ENCODE measurements around the gene TMUB2.

Gene TMUB2

DNA sequence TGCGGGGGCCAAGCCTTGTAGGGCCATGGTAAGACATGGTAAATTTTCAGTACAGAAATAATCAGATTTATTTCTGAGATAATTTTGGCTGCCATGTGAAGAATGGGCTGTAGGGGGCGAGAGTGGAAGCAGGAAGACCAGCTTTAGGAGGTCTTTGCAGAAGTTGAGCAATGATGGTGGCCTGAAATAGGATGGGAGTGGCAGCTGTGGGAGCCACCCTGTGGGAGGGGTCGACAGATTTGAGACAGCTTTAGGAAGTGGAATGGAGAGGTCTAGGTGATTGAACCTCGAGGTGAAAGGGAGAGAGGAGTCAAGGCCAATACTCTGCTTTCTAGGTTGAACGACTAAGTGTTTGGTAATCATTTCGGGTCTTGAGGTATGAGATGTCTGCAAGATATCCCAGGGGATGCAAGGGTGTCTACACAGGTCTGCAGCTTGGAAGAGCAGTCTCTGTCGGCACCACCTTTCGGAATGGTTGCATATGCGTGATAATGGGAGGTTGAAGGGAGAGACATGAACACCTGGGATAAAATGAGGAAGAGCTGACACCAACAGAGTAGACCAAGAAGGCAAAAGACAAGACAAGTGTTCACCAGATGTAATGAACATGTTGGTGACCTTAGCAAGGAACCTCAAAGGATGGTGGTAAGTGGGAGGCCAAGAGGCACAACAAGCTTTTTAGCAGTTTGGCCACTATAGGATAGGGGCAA, 17.1 kb downstream of the TMUB2 start:
- no peak for DNase-seq

GRCh38 chr17:44204441-44204882, 17.7 kb downstream of the TMUB2 start:
- DNase-seq: no peak

DNA sequence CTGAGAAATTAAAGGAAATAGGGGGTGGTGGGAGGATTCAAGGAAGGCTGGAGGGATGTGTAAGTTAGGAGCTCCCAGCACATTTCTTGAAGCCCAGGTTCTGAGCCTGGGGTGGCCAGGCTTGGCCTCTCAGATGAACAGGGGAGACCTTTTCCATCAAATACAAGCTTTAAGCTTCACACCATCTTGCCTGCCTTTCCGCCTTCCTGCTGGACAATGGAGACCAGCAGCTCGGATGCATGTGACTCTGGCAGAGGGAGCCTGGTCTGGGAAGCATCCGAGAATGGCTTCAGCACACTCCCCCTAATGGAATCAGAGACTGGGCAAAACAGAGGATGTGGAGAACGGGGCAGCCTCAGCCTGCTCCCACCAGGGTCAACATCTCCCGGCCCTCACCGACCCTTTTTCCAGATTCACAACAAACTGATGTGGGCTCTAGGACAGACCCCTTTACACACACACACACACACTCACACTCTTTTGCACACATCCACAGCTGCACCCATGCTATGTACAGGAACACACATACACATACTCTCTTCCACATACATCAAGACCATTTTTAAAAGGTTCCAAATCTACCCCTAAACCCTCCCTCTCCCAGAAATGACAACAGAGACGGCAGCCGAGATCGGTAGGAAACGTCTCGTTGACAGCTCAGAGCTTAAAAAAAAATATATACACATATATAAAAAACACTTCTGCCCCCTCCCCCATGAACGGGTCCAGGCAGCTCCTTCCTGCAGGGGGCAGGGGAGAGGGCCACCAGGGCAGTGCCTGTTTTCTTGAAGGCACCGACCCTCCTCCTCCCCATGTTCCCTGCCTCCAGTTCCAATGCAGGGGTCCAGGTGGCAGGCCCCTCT, 19.4 kb downstream of the TMUB2 start:
- no peak for DNase-seq

GRCh38 chr17:44206825-44207155, 20.0 kb downstream of the TMUB2 start:
- no peak for DNase-seq

GRCh38 chr17:44207319-44207718, 20.5 kb downstream of the TMUB2 start:
- DNase-seq: no peak

GRCh38 chr17:44207743-44208142, 21.0 kb downstream of the TMUB2 start:
- no peak for DNase-seq

GRCh38 chr17:44209786-44210341, 23.1 kb downstream of the TMUB2 start:
- no peak for DNase-seq

GRCh38 chr17:44210342-44211192, 23.8 kb downstream of the TMUB2 start:
- no peak for DNase-seq

- no peak for DNase-seq
Measured at GRCh38 chr17:44211281-44212265, 24.8 kb downstream of the TMUB2 start.

- DNase-seq: no peak
Measured at GRCh38 chr17:44212507-44213402, 26.0 kb downstream of the TMUB2 start.

- DNase-seq: no peak
Measured at GRCh38 chr17:44213403-44214229, 26.8 kb downstream of the TMUB2 start.

- DNase-seq: no peak
Measured at GRCh38 chr17:44214230-44214494, 27.4 kb downstream of the TMUB2 start.

DNA sequence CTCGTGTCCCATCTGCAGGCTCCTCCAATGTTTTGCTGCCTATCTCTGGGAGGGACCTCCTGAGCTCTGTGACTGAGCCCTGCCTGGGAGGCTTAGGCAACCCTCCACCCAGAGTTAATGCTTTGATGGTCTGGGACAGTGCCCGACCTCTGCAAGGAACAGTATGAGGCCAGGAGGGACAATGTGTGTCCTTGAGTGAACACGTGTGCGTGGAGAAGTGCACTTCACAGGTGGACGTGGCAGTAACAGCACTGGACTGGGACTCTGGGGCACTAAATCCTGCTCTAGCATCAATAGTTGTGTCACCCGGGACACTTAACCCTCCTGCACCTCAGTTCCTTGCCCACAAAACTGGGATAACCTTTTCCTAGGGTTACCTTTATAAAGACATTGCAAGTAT, 28.1 kb downstream of the TMUB2 start:
- DNase-seq: no peak

GRCh38 chr17:44216173-44216572, 29.4 kb downstream of the TMUB2 start:
- DNase-seq: no peak

DNA sequence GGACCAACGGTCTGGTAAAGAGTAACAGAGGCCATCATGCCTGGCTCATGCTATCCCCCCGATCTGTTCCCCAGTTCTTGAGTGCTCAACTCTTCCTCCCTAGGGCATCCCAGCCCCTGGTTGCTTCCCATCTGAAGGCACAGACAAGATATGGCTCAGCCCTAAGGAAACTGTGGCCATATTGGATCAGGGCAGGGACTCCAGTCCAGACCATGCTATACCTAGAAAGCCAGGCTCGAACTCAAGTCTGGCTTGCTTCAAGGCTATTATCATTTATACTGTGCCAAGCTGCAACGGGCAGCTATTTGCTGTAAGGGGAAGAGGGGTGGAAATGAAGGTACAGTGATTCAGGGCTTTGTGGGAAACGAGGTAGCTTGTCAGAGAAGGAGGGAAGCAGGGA, 29.9 kb downstream of the TMUB2 start:
- no peak for DNase-seq

GRCh38 chr17:44217738-44218343, 31.1 kb downstream of the TMUB2 start:
- no peak for DNase-seq

GRCh38 chr17:44218344-44219107, 31.8 kb downstream of the TMUB2 start:
- peak; percentile 34 for DNase-seq

DNA sequence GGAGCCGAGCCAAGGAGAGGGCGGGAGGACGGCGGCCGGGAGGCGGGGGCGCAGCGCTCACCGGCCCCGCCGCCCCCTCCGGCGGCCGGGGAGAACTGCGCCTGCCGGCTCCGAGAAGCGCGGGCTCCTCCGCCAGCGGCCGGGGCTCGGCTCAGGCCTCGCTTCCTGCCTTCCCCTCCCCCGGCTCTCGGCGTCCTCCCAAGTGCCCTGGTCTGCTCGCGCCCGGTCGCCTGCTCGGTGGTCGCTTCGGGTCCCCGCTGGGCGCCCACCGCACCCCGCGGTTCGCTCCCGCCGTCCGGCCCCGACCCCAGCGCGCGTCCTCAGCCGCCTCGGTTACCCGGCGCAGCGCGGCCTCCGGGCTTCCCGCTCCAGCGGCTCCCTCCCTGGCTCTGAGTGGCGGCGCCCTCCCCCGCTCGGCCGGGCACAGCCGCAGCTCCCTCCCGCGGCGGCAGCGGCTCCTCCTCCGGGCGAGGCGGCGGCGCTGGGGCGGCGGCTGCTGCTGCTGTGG, 32.4 kb downstream of the TMUB2 start:
- no peak for DNase-seq
